ENCODE results near the gene TXN2. TPM values are rescaled to one million over a fixed set of nuclear protein-coding genes. Genes with fewer than 3 reads are reported as not detected.

Gene TXN2
- total and polyA plus RNA-seq, 2 experiments from 2014 or later, result 23.0 to 50.3 TPM

GRCh38 chr22:36433318-36434231 is 47.9 kb downstream of the TXN2 start:
- Mint-ChIP-seq H3K9me3 (no peaks in the 10 kb centered on the region), H3K27me3 (ENCODE audit: insufficient read depth, low read depth, poor library complexity) (peaks cover 20% of the 10 kb centered on the region), H3K4me1 (peaks cover 33% of the 10 kb centered on the region), H3K36me3 (ENCODE audit: low read depth) (no peaks in the 10 kb centered on the region; the same call in 2 of the 3 replicates), H3K27ac (no peak overlapping the region), H3K4me3 (no peak overlapping the region; the same call in 2 of the 3 replicates)
- Histone ChIP-seq H3K27ac (ENCODE audit: low read depth) (no peak overlapping the region), H3F3A (replicated peaks; ENCODE audit: low read depth) (0 out of 2 replicates have a peak, but pooled peaks cover 8% of the 10 kb centered on the region), H3K4me1 (ENCODE audit: insufficient read depth) (peaks cover 30% of the 10 kb centered on the region; the same call in 1 of the 2 replicates), H3K36me3 (ENCODE audit: insufficient read depth) (no peaks in the 10 kb centered on the region), H3K4me2 (no peak overlapping the region), H4K20me1 (replicated peaks; ENCODE audit: insufficient read depth) (no peaks in the 10 kb centered on the region), H3K9me2 (ENCODE audit: insufficient read depth) (no peaks in the 10 kb centered on the region), H3K4me3 (no peak overlapping the region), H3K79me2 (replicated peaks; ENCODE audit: insufficient read depth) (no peaks in the 10 kb centered on the region), H3K27me3 (ENCODE audit: insufficient read depth) (no peaks in the 10 kb centered on the region), H2AFZ (peak overlapping the region; percentile 96; the same call in 1 of the 2 replicates)
- ATAC-seq, result peak; percentile 20; the same call in 2 of the 3 replicates
- peak; percentile 55 for DNase-seq (ENCODE audit: low spot score)
- TF ChIP-seq ZNF114 (CRISPR knock-in tag; IDR thresholded peaks at IDR 0.05), result no peak
- TF ChIP-seq NANOG (IDR thresholded peaks at IDR 0.05; ENCODE audit: borderline replicate concordance), result no peak
- no peak for TF ChIP-seq EZH2phosphoT487 (IDR thresholded peaks at IDR 0.05; ENCODE audit: unreplicated experiment)
- TF ChIP-seq STAT1 (IDR thresholded peaks at IDR 0.05; ENCODE audit: unreplicated experiment), result no peak
- TF ChIP-seq JUNB (IDR thresholded peaks at IDR 0.05; ENCODE audit: unreplicated experiment), result no peak
- no peak for TF ChIP-seq ZNF462 (CRISPR knock-in tag; IDR thresholded peaks at IDR 0.05)
- no peak for TF ChIP-seq EZH2 (IDR thresholded peaks at IDR 0.05; ENCODE audit: low read depth, unreplicated experiment)
- no peak for TF ChIP-seq ETS1 (IDR thresholded peaks at IDR 0.05)
- TF ChIP-seq, protein P1, sequence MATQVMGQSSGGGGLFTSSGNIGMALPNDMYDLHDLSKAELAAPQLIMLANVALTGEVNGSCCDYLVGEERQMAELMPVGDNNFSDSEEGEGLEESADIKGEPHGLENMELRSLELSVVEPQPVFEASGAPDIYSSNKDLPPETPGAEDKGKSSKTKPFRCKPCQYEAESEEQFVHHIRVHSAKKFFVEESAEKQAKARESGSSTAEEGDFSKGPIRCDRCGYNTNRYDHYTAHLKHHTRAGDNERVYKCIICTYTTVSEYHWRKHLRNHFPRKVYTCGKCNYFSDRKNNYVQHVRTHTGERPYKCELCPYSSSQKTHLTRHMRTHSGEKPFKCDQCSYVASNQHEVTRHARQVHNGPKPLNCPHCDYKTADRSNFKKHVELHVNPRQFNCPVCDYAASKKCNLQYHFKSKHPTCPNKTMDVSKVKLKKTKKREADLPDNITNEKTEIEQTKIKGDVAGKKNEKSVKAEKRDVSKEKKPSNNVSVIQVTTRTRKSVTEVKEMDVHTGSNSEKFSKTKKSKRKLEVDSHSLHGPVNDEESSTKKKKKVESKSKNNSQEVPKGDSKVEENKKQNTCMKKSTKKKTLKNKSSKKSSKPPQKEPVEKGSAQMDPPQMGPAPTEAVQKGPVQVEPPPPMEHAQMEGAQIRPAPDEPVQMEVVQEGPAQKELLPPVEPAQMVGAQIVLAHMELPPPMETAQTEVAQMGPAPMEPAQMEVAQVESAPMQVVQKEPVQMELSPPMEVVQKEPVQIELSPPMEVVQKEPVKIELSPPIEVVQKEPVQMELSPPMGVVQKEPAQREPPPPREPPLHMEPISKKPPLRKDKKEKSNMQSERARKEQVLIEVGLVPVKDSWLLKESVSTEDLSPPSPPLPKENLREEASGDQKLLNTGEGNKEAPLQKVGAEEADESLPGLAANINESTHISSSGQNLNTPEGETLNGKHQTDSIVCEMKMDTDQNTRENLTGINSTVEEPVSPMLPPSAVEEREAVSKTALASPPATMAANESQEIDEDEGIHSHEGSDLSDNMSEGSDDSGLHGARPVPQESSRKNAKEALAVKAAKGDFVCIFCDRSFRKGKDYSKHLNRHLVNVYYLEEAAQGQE (IDR thresholded peaks at IDR 0.05; ENCODE audit: unreplicated experiment), result no peak
- no peak for TF ChIP-seq ZNF331 (CRISPR knock-in tag; IDR thresholded peaks at IDR 0.05; ENCODE audit: low read depth)
- TF ChIP-seq POLR2AphosphoS5 (IDR thresholded peaks at IDR 0.05; ENCODE audit: low read depth), result no peak

Measured in GM23338 (cell line).